GM13976 (cell line): ENCODE data around the gene PFKP.

Experiments
- DNase-seq: peaks from one replicate; pipeline ENCODE4 v3.0.0; 2012; ENCODE audit warnings: low spot score
- CTCF ChIP-seq: IDR thresholded peaks from 2 replicates; pipeline ENCODE4 v1.5.1; 2012; ENCODE audit warnings: borderline replicate concordance, mild to moderate bottlenecking; ENCODE audit not compliant: insufficient read depth; ENCODE audit errors: extremely low read depth, missing control alignments, control extremely low read depth
- in situ Hi-C: fragments of 300-500 bp; cut with MboI; formaldehyde crosslinking; loops from one replicate; pipeline ENCODE4 v1.12.0; 2022; ENCODE audit warnings: low sequenced_read_pairs, mixed read lengths, inconsistent platforms; ENCODE audit not compliant: unreplicated experiment

PFKP gene

GRCh38 chr10:3045471-3046209 lies 21.7 kb upstream of the PFKP start:
- no peak for TF ChIP-seq CTCF
- in situ Hi-C loops = loop anchor here (10.0 kb wide), 1 partner anchor 111 kb away; no protein-coding TSS in a partner anchor
- DNase-seq = no peak

GRCh38 chr10:3046210-3046779 lies 21.1 kb upstream of the PFKP start:
- no peak for TF ChIP-seq CTCF
- in situ Hi-C loops = loop anchor here (10.0 kb wide), 1 partner anchor 111 kb away; no protein-coding TSS in a partner anchor
- no peak for DNase-seq

GRCh38 chr10:3046981-3047547 lies 20.3 kb upstream of the PFKP start:
- TF ChIP-seq CTCF = no peak
- in situ Hi-C loops = loop anchor here (10.0 kb wide), 1 partner anchor 112 kb away; no protein-coding TSS in a partner anchor
- no peak for DNase-seq

- no peak for TF ChIP-seq CTCF
- in situ Hi-C loops = loop anchor here (10.0 kb wide), 1 partner anchor 113 kb away; no protein-coding TSS in a partner anchor
- DNase-seq = no peak
Observed at GRCh38 chr10:3047596-3047995, 19.8 kb upstream of the PFKP start.

- DNase-seq = no peak
Observed at GRCh38 chr10:3048119-3049019, 19.0 kb upstream of the PFKP start.

More at GRCh38 chr10:3048119-3049019, 19.0 kb upstream of the PFKP start:
- in situ Hi-C loops = loop anchor here (10.0 kb wide), 1 partner anchor 114 kb away; no protein-coding TSS in a partner anchor
- no peak for TF ChIP-seq CTCF
